H9 (cell line): ENCODE data around the gene RUSF1. TPM values are rescaled to one million over a fixed set of nuclear protein-coding genes. Genes with fewer than 3 reads are reported as not detected.

Source experiments
- DNase-seq: peaks from one replicate; pipeline ENCODE4 v3.0.0-alpha.2; 2017
- H2AFZ ChIP-seq: one replicate; pipeline ENCODE4 v1.6.1; 2013; ENCODE audit warnings: mild to moderate bottlenecking, low read length, control low read depth, moderate library complexity
- H2AK5ac ChIP-seq: 2 replicates; pipeline ENCODE4 v1.6.1; 2013; ENCODE audit warnings: low read length, control low read depth, mixed read lengths; ENCODE audit not compliant: insufficient read length
- H2BK120ac ChIP-seq: one replicate; pipeline ENCODE4 v1.6.1; 2013; ENCODE audit warnings: low read depth, mild to moderate bottlenecking, low read length, control low read depth, inconsistent platforms; ENCODE audit not compliant: poor library complexity, severe bottlenecking
- H2BK12ac ChIP-seq: 2 replicates; pipeline ENCODE4 v1.6.1; 2013; ENCODE audit warnings: low read length, control low read depth, mixed read lengths, low read depth; ENCODE audit not compliant: insufficient read length
- H2BK15ac ChIP-seq: 2 replicates; pipeline ENCODE4 v1.6.1; 2013; ENCODE audit warnings: low read depth, low read length, control low read depth
- H2BK20ac ChIP-seq: one replicate; pipeline ENCODE4 v1.6.1; 2013; ENCODE audit warnings: low read depth, mild to moderate bottlenecking, low read length, control low read depth, inconsistent platforms; ENCODE audit not compliant: poor library complexity, severe bottlenecking
- H2BK5ac ChIP-seq: 2 replicates; pipeline ENCODE4 v1.6.1; 2013; ENCODE audit warnings: low read length, control low read depth, mixed read lengths; ENCODE audit not compliant: insufficient read length
- H3K14ac ChIP-seq: 2 replicates; pipeline ENCODE4 v1.6.1; 2013; ENCODE audit warnings: low read length, control low read depth; ENCODE audit not compliant: insufficient read depth
- H3K18ac ChIP-seq: 2 replicates; pipeline ENCODE4 v1.6.1; 2013; ENCODE audit warnings: low read depth, mild to moderate bottlenecking, mixed read lengths, low read length, control low read depth; ENCODE audit not compliant: insufficient read length
- H3K23ac ChIP-seq: 2 replicates; pipeline ENCODE4 v1.6.1; 2013; ENCODE audit warnings: low read length, control low read depth, mixed read lengths, low read depth; ENCODE audit not compliant: insufficient read length
- H3K23me2 ChIP-seq: 2 replicates; pipeline ENCODE4 v1.6.1; 2013; ENCODE audit warnings: low read depth, mild to moderate bottlenecking, mixed read lengths, low read length, control low read depth; ENCODE audit not compliant: insufficient read length, poor library complexity, severe bottlenecking
- H3K27ac ChIP-seq: 2 replicates; pipeline ENCODE4 v1.5.1; 2013; ENCODE audit warnings: low read length, control low read depth, mixed read lengths, low read depth; ENCODE audit not compliant: insufficient read length
- H3K27me3 ChIP-seq: 2 replicates; pipeline ENCODE4 v1.6.1; 2013; ENCODE audit warnings: low read length, control low read depth, inconsistent platforms; ENCODE audit not compliant: insufficient read depth
- H3K4ac ChIP-seq: 2 replicates; pipeline ENCODE4 v1.6.1; 2013; ENCODE audit warnings: low read depth, mild to moderate bottlenecking, control low read depth, inconsistent platforms, low read length, moderate library complexity
- H3K4me1 ChIP-seq: 2 replicates; pipeline ENCODE4 v1.6.1; 2013; ENCODE audit warnings: low read length, control low read depth, inconsistent platforms; ENCODE audit not compliant: insufficient read depth
- H3K4me2 ChIP-seq: 2 replicates; pipeline ENCODE4 v1.6.1; 2013; ENCODE audit warnings: low read length, control low read depth, mixed read lengths; ENCODE audit not compliant: insufficient read length, insufficient read depth
- H3K56ac ChIP-seq: 2 replicates; pipeline ENCODE4 v1.6.1; 2013; ENCODE audit warnings: low read depth, mild to moderate bottlenecking, mixed read lengths, low read length, control low read depth; ENCODE audit not compliant: insufficient read length
- H3K79me1 ChIP-seq: 2 replicates; pipeline ENCODE4 v1.6.1; 2013; ENCODE audit warnings: low read depth, mild to moderate bottlenecking, moderate library complexity, low read length, control low read depth, inconsistent platforms; ENCODE audit not compliant: insufficient read depth, poor library complexity, severe bottlenecking
- H3K79me2 ChIP-seq: 2 replicates; pipeline ENCODE4 v1.6.1; 2013; ENCODE audit warnings: low read length, control low read depth, inconsistent platforms; ENCODE audit not compliant: insufficient read depth
- H3K9ac ChIP-seq: 2 replicates; pipeline ENCODE4 v1.6.1; 2013; ENCODE audit warnings: low read length, control low read depth, mixed read lengths; ENCODE audit not compliant: insufficient read length; ENCODE audit errors: extremely low read depth
- H3K9me3 ChIP-seq: one replicate; pipeline ENCODE4 v1.6.1; 2013; ENCODE audit warnings: low read depth, low read length, inconsistent platforms; ENCODE audit not compliant: control insufficient read depth
- H3T11ph ChIP-seq: one replicate; pipeline ENCODE4 v1.6.1; 2013; ENCODE audit warnings: mild to moderate bottlenecking, low read length, control low read depth, inconsistent platforms
- H4K20me1 ChIP-seq: one replicate; pipeline ENCODE4 v1.6.1; 2013; ENCODE audit not compliant: control insufficient read depth, insufficient read length, insufficient read depth
- H4K5ac ChIP-seq: 2 replicates; pipeline ENCODE4 v1.6.1; 2013; ENCODE audit warnings: low read depth, mild to moderate bottlenecking, mixed read lengths, low read length, control low read depth; ENCODE audit not compliant: insufficient read length
- H4K8ac ChIP-seq: replicated peaks from 2 replicates; pipeline ENCODE4 v1.6.1; 2013; ENCODE audit warnings: low read length, control low read depth, mixed read lengths, low read depth; ENCODE audit not compliant: insufficient read length
- H4K91ac ChIP-seq: 2 replicates; pipeline ENCODE4 v1.6.1; 2013; ENCODE audit warnings: low read depth, mild to moderate bottlenecking, moderate library complexity, mixed read lengths, low read length, control low read depth; ENCODE audit not compliant: insufficient read length
- H3K27ac Mint-ChIP-seq, 3 experiments: 2 replicates in 2 of 3; 3 replicates in 1 of 3; pipeline ENCODE4 v1.8.0; 2020 to 2021; ENCODE audit warnings: mixed read lengths in 3 of 3, mild to moderate bottlenecking in 1 of 3, moderate library complexity in 1 of 3
- H3K27me3 Mint-ChIP-seq: 2 replicates; pipeline ENCODE4 v1.8.0; 2021; ENCODE audit warnings: low read depth, mild to moderate bottlenecking, moderate library complexity, mixed read lengths
- H3K36me3 Mint-ChIP-seq, 3 experiments: 2 replicates in 2 of 3; 3 replicates in 1 of 3; pipeline ENCODE4 v1.8.0; 2020 to 2021; ENCODE audit warnings: low read depth in 3 of 3, mixed read lengths in 3 of 3; ENCODE audit not compliant: insufficient read depth in 1 of 3
- H3K4me1 Mint-ChIP-seq, 2 experiments: 2 replicates each; pipeline ENCODE4 v1.8.0; 2020; ENCODE audit warnings: mixed read lengths in 2 of 2
- H3K4me3 Mint-ChIP-seq, 2 experiments: 2 replicates in 1 of 2; 3 replicates in 1 of 2; pipeline ENCODE4 v1.8.0; 2020 to 2021; ENCODE audit warnings: mild to moderate bottlenecking in 2 of 2, mixed read lengths in 2 of 2, moderate library complexity in 1 of 2
- H3K9me3 Mint-ChIP-seq, 2 experiments: 2 replicates in 1 of 2; 3 replicates in 1 of 2; pipeline ENCODE4 v1.8.0; 2020; ENCODE audit warnings: mild to moderate bottlenecking in 2 of 2, mixed read lengths in 2 of 2, moderate library complexity in 1 of 2
- CTCF ChIP-seq: fragments of 200-600 bp; sonication (generic); conservative IDR thresholded peaks from 3 replicates; pipeline ENCODE4 v1.8.0; 2021; ENCODE audit warnings: antibody characterized with exemption, mild to moderate bottlenecking
- WGBS: extraction: QIAGEN DNeasy Blood & Tissue Kit; methylation state at CpG from one replicate; pipeline ENCODE4 v1.1.7; 2013; ENCODE audit warnings: missing lambda C conversion rate, low lambda C conversion rate, mixed read lengths; ENCODE audit not compliant: insufficient read length; ENCODE audit errors: extremely low coverage; 5-methylcytosine and 5-hydroxymethylcytosine counted together
- total RNA-seq: library from RNA; stranded (reverse); gene quantifications from 2 replicates; pipeline ENCODE4 v1.2.1, GENCODE V29; 2021

RUSF1 gene
- total RNA-seq, 1 experiment from 2014 or later: 33.4 TPM

GRCh38 chr16:31536804-31537361 lies 28.7 kb upstream of the RUSF1 start:
- peaks cover 9% of the 10 kb centered on the region for H3K27me3 Mint-ChIP-seq
- H4K91ac ChIP-seq: no peak overlapping the region
- DNase-seq: no peak
- WGBS: no CpG with 5 or more reads among the region's 21 CpGs
- H2BK15ac ChIP-seq: no peak overlapping the region
- H2BK12ac ChIP-seq: no peak overlapping the region
- no peak overlapping the region for H2BK5ac ChIP-seq
- no peaks in the 10 kb centered on the region for H4K20me1 ChIP-seq
- H3K36me3 Mint-ChIP-seq: peaks cover 3 to 19% (median 12%) of the 10 kb centered on the region in 3 experiments
- no peak overlapping the region for H3K9ac ChIP-seq
- no peak overlapping the region for H3K18ac ChIP-seq
- H3K27ac ChIP-seq: no peak overlapping the region
- H3K56ac ChIP-seq: no peak overlapping the region
- no peaks in the 10 kb centered on the region for H3K9me3 ChIP-seq
- H3K14ac ChIP-seq: no peak overlapping the region
- no peak overlapping the region for H4K8ac ChIP-seq
- H4K5ac ChIP-seq: no peak overlapping the region
- no peak overlapping the region for H3K4ac ChIP-seq
- H3K4me3 Mint-ChIP-seq: no peak overlapping the region
- H3K27ac Mint-ChIP-seq: no peak overlapping the region
- H3K4me1 ChIP-seq: no peaks in the 10 kb centered on the region
- H3K23ac ChIP-seq: no peak overlapping the region
- H2BK120ac ChIP-seq: no peak overlapping the region
- H3T11ph ChIP-seq: no peak overlapping the region
- H3K9me3 Mint-ChIP-seq: peaks cover 40 to 42% of the 10 kb centered on the region in 2 experiments
- peaks cover 9% of the 10 kb centered on the region for H3K23me2 ChIP-seq
- H3K4me2 ChIP-seq: no peak overlapping the region
- H2AK5ac ChIP-seq: no peak overlapping the region
- H3K4me1 Mint-ChIP-seq: no peaks in the 10 kb centered on the region
- H3K79me2 ChIP-seq: no peaks in the 10 kb centered on the region
- TF ChIP-seq CTCF: no peak
- no peaks in the 10 kb centered on the region for H3K79me1 ChIP-seq
- no peaks in the 10 kb centered on the region for H3K27me3 ChIP-seq
- H2AFZ ChIP-seq: no peak overlapping the region
- no peak overlapping the region for H2BK20ac ChIP-seq
